Liver (tissue), 9 donors: Measurements from ENCODE around the gene NUP42. TPM values are rescaled to one million over a fixed set of nuclear protein-coding genes. Genes with fewer than 3 reads are reported as not detected.

Experiments used
- DNase-seq: peaks from one replicate; pipeline ENCODE4 v3.0.0-alpha.2; 2017; ENCODE audit warnings: low spot score
- H3K27ac ChIP-seq, 2 donors: one replicate each; pipeline ENCODE4 v1.7.0; 2013; ENCODE audit warnings: inconsistent platforms in 2 of 2, low read length in 2 of 2, control low read depth in 1 of 2, low read depth in 1 of 2, mild to moderate bottlenecking in 1 of 2
- H3K27me3 ChIP-seq, 4 donors: one replicate each; pipeline versions ENCODE4 v1.6.1 to v1.7.0; 2013; ENCODE audit warnings: low read length in 3 of 4, inconsistent platforms in 1 of 4, mild to moderate bottlenecking in 1 of 4, moderate library complexity in 1 of 4; ENCODE audit not compliant: control insufficient read depth in 4 of 4, insufficient read depth in 4 of 4
- H3K36me3 ChIP-seq, 4 donors: one replicate each; pipeline versions ENCODE4 v1.6.1 to v1.7.0; 2013; ENCODE audit warnings: low read length in 3 of 4, mild to moderate bottlenecking in 3 of 4, low read depth in 1 of 4, moderate library complexity in 1 of 4; ENCODE audit not compliant: control insufficient read depth in 4 of 4, insufficient read depth in 3 of 4
- H3K4me1 ChIP-seq, 4 donors: one replicate each; pipeline versions ENCODE4 v1.6.1 to v1.7.0; 2013; ENCODE audit warnings: low read length in 3 of 4, mild to moderate bottlenecking in 3 of 4, moderate library complexity in 1 of 4; ENCODE audit not compliant: control insufficient read depth in 4 of 4, insufficient read depth in 4 of 4
- H3K4me3 ChIP-seq, 3 donors: one replicate each; pipeline versions ENCODE4 v1.6.1 to v1.7.0; 2013; ENCODE audit warnings: low read length in 3 of 3, control low read depth in 1 of 3, low read depth in 1 of 3, mild to moderate bottlenecking in 1 of 3
- H3K9ac ChIP-seq, 2 donors: one replicate each; pipeline ENCODE4 v1.7.0; 2013; ENCODE audit warnings: low read length in 2 of 2, mild to moderate bottlenecking in 2 of 2, moderate library complexity in 2 of 2, control low read depth in 1 of 2, low read depth in 1 of 2
- H3K9me3 ChIP-seq, 4 donors: one replicate each; pipeline versions ENCODE4 v1.6.1 to v1.7.0; 2013; ENCODE audit warnings: low read length in 3 of 4; ENCODE audit not compliant: control insufficient read depth in 4 of 4
- ATF3 ChIP-seq: IDR thresholded peaks from 2 replicates; pipeline ENCODE4 v1.6.1; 2016; ENCODE audit warnings: antibody characterized with exemption
- CTCF ChIP-seq: fragments of 150-350 bp; IDR thresholded peaks from 2 replicates; pipeline ENCODE4 v1.5.1; 2017; ENCODE audit warnings: improper control_type of control experiment, low read depth, low read length; ENCODE audit not compliant: missing input control
- EGR1 ChIP-seq, 2 donors: IDR thresholded peaks; 2 replicates each; pipeline ENCODE4 v1.6.1; 2016 to 2018; ENCODE audit warnings: antibody characterized with exemption in 2 of 2, low read depth in 2 of 2
- FOXA1 ChIP-seq: IDR thresholded peaks from 2 replicates; pipeline ENCODE4 v1.6.1; 2016; ENCODE audit warnings: antibody characterized with exemption
- FOXA2 ChIP-seq: IDR thresholded peaks from 2 replicates; pipeline ENCODE4 v1.6.1; 2016; ENCODE audit warnings: antibody characterized with exemption
- GABPA ChIP-seq, 2 donors: IDR thresholded peaks in 1 of 2; conservative IDR thresholded peaks in 1 of 2; 2 replicates each; pipeline ENCODE4 v1.6.1; 2016; ENCODE audit warnings: antibody characterized with exemption in 2 of 2, mild to moderate bottlenecking in 1 of 2, moderate library complexity in 1 of 2
- HNF4A ChIP-seq, 2 donors: conservative IDR thresholded peaks; 2 replicates each; pipeline ENCODE4 v1.6.1; 2016; ENCODE audit warnings: antibody characterized with exemption in 2 of 2, mild to moderate bottlenecking in 2 of 2
- HNF4G ChIP-seq: IDR thresholded peaks from 2 replicates; pipeline ENCODE4 v1.6.1; 2016; ENCODE audit warnings: antibody characterized with exemption
- JUND ChIP-seq, 2 donors: IDR thresholded peaks; 2 replicates each; pipeline ENCODE4 v1.6.1; 2016; ENCODE audit warnings: antibody characterized with exemption in 2 of 2
- MAX ChIP-seq: IDR thresholded peaks from 2 replicates; pipeline ENCODE4 v1.6.1; 2016; ENCODE audit warnings: antibody characterized with exemption
- NR2F2 ChIP-seq: IDR thresholded peaks from 2 replicates; pipeline ENCODE4 v1.6.1; 2016; ENCODE audit warnings: antibody characterized with exemption
- RAD21 ChIP-seq, 2 donors: IDR thresholded peaks; 2 replicates each; pipeline ENCODE4 v1.6.1; 2016; ENCODE audit warnings: antibody characterized with exemption in 2 of 2, mild to moderate bottlenecking in 2 of 2
- REST ChIP-seq: IDR thresholded peaks from 2 replicates; pipeline ENCODE4 v1.6.1; 2016; ENCODE audit warnings: antibody characterized with exemption, mild to moderate bottlenecking
- RXRA ChIP-seq, 2 donors: IDR thresholded peaks; 2 replicates each; pipeline ENCODE4 v1.6.1; 2017 to 2018; ENCODE audit warnings: antibody characterized with exemption in 2 of 2, mild to moderate bottlenecking in 1 of 2
- SP1 ChIP-seq: IDR thresholded peaks from 2 replicates; pipeline ENCODE4 v1.6.1; 2018; ENCODE audit warnings: antibody characterized with exemption, mild to moderate bottlenecking
- TAF1 ChIP-seq: conservative IDR thresholded peaks from 2 replicates; pipeline ENCODE4 v1.6.1; 2016; ENCODE audit warnings: antibody characterized with exemption, mild to moderate bottlenecking
- YY1 ChIP-seq: IDR thresholded peaks from 2 replicates; pipeline ENCODE4 v1.6.1; 2016; ENCODE audit warnings: antibody characterized with exemption, mild to moderate bottlenecking
- ZBTB33 ChIP-seq: IDR thresholded peaks from 2 replicates; pipeline ENCODE4 v1.6.1; 2016; ENCODE audit warnings: antibody characterized with exemption
- WGBS: extraction: QIAGEN DNeasy Blood & Tissue Kit; methylation state at CpG from one replicate; pipeline ENCODE4 v1.1.7; 2013; 5-methylcytosine and 5-hydroxymethylcytosine counted together
- polyA plus RNA-seq, 2 donors: library from polyadenylated mRNA; stranded (reverse) in 1 of 2; unstranded in 1 of 2; fragments of 200-250 nt in 1 of 2; fragments of >200 nt in 1 of 2; fragmentation: Nextera tagmentation in 1 of 2; extraction: Ambion mirVana in 1 of 2; gene quantifications; one replicate each; pipeline versions ENCODE4 v1.2.1 to v1.2.3, GENCODE V29; 2013 to 2015
- total RNA-seq, 2 donors: library from RNA; depleted of rRNA; stranded (reverse); fragments of >200 nt; gene quantifications; one replicate each; pipeline ENCODE4 v1.2.3, GENCODE V29; 2014
- donor health status: healthy.
- donor health status: healthy.
- donor health status: healthy.
- donor health status: healthy.
- donor health status: healthy.

Gene NUP42
- total and polyA plus RNA-seq, 4 donors = 11.9 to 35.8 (median 18.3) TPM

- TF ChIP-seq NR2F2 = no peak
- TF ChIP-seq ZBTB33 = no peak
- TF ChIP-seq EGR1 (IDR thresholded peaks at IDR 0.05; ENCODE audit: low read depth in 2 of 2) = no peak
- TF ChIP-seq HNF4A (conservative IDR thresholded peaks at IDR 0.05) = no peak
- TF ChIP-seq RXRA (IDR thresholded peaks at IDR 0.05) = no peak
- TF ChIP-seq ATF3 = no peak
- TF ChIP-seq MAX = no peak
- TF ChIP-seq GABPA (IDR thresholded peaks at IDR 0.05 in 1 of 2, conservative IDR thresholded peaks at IDR 0.05 in 1 of 2) = no peak
- no peak for TF ChIP-seq RAD21 (IDR thresholded peaks at IDR 0.05)
- TF ChIP-seq TAF1 = no peak
- no peak for TF ChIP-seq FOXA1
- no peaks in the 10 kb centered on the region for H3K4me1 ChIP-seq
- WGBS = 59% methylated on average over 3 of the region's 3 CpGs
- DNase-seq = no peak
- H3K36me3 ChIP-seq = no peaks in the 10 kb centered on the region
- H3K9ac ChIP-seq = no peak overlapping the region
- no peaks in the 10 kb centered on the region for H3K9me3 ChIP-seq
- no peak overlapping the region for H3K27ac ChIP-seq
- H3K4me3 ChIP-seq = no peak overlapping the region
- no peaks in the 10 kb centered on the region for H3K27me3 ChIP-seq
Measured at GRCh38 chr7:23218196-23218595, 36.3 kb downstream of the NUP42 start.

GRCh38 chr7:23220690-23221305 is 39.0 kb downstream of the NUP42 start:
- Histone ChIP-seq H3K27ac (no peak overlapping the region), H3K36me3 (no peaks in the 10 kb centered on the region), H3K9me3 (no peaks in the 10 kb centered on the region), H3K9ac (no peak overlapping the region), H3K4me1 (no peaks in the 10 kb centered on the region), H3K27me3 (no peaks in the 10 kb centered on the region), H3K4me3 (no peak overlapping the region)
- TF ChIP-seq CTCF = no peak
- TF ChIP-seq ZBTB33 = no peak
- TF ChIP-seq EGR1 (IDR thresholded peaks at IDR 0.05; ENCODE audit: low read depth in 2 of 2) = no peak
- TF ChIP-seq SP1 = no peak
- no peak for TF ChIP-seq YY1
- TF ChIP-seq GABPA (IDR thresholded peaks at IDR 0.05 in 1 of 2, conservative IDR thresholded peaks at IDR 0.05 in 1 of 2) = no peak
- TF ChIP-seq NR2F2 = no peak
- no peak for TF ChIP-seq ATF3
- TF ChIP-seq REST = no peak
- TF ChIP-seq HNF4A (conservative IDR thresholded peaks at IDR 0.05) = no peak
- no peak for TF ChIP-seq FOXA2
- TF ChIP-seq MAX = no peak
- TF ChIP-seq RAD21 (IDR thresholded peaks at IDR 0.05) = no peak
- TF ChIP-seq FOXA1 = no peak
- no peak for TF ChIP-seq HNF4G
- no peak for TF ChIP-seq RXRA (IDR thresholded peaks at IDR 0.05)
- no peak for TF ChIP-seq TAF1
- TF ChIP-seq JUND (IDR thresholded peaks at IDR 0.05) = no peak
- 77% methylated on average over 10 of the region's 10 CpGs for WGBS
- no peak for DNase-seq
